ENCODE results near the gene SRC. TPM values are rescaled to one million over a fixed set of nuclear protein-coding genes. Genes with fewer than 3 reads are reported as not detected.

The SRC gene
- total and polyA plus RNA-seq, 2 experiments from 2014 or later, result 26.2 to 34.3 TPM

DNA sequence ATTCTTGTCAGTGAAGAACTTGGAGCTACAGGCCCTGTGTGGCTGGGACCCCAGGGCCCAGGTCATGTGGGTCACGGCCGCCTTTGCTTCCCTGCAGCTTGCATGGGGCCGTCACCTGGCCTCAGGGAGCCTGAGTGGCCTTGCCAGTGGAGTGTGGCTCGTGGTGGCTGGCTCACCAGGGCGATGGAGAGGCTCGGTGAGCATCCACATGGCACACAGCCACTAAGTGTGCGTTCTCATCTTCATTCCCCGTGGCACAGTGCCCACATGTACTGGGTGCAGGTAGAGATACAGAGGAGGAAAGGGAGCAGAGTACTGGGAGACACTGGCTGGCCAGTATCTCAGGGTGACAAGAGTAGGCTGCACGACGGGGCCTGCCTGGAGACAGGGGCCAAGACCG lies 35.0 kb upstream of the SRC start:
- Histone ChIP-seq H3K27ac (no peak overlapping the region), H3K36me3 (peaks cover 3% of the 10 kb centered on the region)
- TF ChIP-seq, protein P1, sequence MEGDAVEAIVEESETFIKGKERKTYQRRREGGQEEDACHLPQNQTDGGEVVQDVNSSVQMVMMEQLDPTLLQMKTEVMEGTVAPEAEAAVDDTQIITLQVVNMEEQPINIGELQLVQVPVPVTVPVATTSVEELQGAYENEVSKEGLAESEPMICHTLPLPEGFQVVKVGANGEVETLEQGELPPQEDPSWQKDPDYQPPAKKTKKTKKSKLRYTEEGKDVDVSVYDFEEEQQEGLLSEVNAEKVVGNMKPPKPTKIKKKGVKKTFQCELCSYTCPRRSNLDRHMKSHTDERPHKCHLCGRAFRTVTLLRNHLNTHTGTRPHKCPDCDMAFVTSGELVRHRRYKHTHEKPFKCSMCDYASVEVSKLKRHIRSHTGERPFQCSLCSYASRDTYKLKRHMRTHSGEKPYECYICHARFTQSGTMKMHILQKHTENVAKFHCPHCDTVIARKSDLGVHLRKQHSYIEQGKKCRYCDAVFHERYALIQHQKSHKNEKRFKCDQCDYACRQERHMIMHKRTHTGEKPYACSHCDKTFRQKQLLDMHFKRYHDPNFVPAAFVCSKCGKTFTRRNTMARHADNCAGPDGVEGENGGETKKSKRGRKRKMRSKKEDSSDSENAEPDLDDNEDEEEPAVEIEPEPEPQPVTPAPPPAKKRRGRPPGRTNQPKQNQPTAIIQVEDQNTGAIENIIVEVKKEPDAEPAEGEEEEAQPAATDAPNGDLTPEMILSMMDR (IDR thresholded peaks at IDR 0.05; ENCODE audit: low read depth, low read length), result no peak

GRCh38 chr20:37311710-37312355 lies 34.1 kb upstream of the SRC start:
- DNase-seq (ENCODE audit: low read depth in 1 of 2, low spot score in 1 of 2), result no peak
- H3K4me3 ChIP-seq, result no peak overlapping the region
- H3K4me1 ChIP-seq (ENCODE audit: low read depth), result peaks cover 52% of the 10 kb centered on the region

More for the DNA sequence above, 35.0 kb upstream of the SRC start:
- no peak overlapping the region for H3K4me3 ChIP-seq
- peaks cover 50% of the 10 kb centered on the region for H3K4me1 ChIP-seq (ENCODE audit: low read depth)
- H3K9me3 ChIP-seq (ENCODE audit: low read depth), result no peaks in the 10 kb centered on the region
- no peaks in the 10 kb centered on the region for H3K27me3 ChIP-seq
- no peak for DNase-seq (ENCODE audit: low read depth in 1 of 2, low spot score in 1 of 2)

DNA sequence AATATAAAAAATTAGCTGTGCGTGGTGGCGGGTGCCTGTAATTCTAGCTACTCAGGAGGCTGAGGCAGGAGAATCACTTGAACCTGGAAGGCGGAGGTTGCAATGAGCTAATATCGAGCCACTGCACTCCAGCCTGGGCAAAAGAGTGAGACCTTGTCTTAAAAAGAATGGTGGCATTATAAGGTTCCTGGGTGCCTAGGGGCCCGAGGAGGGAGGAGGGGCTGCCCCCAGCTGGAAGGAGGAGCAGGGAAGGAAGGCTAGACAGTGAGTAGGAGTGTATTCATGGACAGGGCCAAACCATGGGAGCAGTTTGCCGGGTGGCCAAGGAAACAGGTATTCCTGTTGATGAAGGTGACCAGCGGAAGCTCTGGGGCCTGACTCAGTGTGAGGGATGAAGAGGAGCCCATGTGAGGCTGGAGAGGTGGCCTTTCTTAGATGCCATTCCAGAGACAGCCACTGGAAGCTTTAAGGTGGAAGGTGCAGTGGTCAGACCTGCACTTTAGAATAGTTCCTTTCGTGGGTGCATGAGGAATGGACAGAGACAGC lies 32.3 kb upstream of the SRC start:
- Histone ChIP-seq H3K4me1 (ENCODE audit: low read depth) (peaks cover 47% of the 10 kb centered on the region), H3K4me3 (no peak overlapping the region), H3K27me3 (no peaks in the 10 kb centered on the region), H3K36me3 (peaks cover 2% of the 10 kb centered on the region), H3K9me3 (ENCODE audit: low read depth) (no peaks in the 10 kb centered on the region), H3K27ac (peak overlapping the region; percentile 93)
- DNase-seq (ENCODE audit: low read depth in 1 of 2, low spot score in 1 of 2), result no peak
- TF ChIP-seq, protein P1 (IDR thresholded peaks at IDR 0.05; ENCODE audit: low read depth, low read length), result no peak

More at GRCh38 chr20:37311710-37312355, 34.1 kb upstream of the SRC start:
- Histone ChIP-seq H3K9me3 (ENCODE audit: low read depth) (no peaks in the 10 kb centered on the region), H3K36me3 (peaks cover 3% of the 10 kb centered on the region), H3K27me3 (no peaks in the 10 kb centered on the region), H3K27ac (peak overlapping the region; percentile 28)
- TF ChIP-seq, protein P1 (IDR thresholded peaks at IDR 0.05; ENCODE audit: low read depth, low read length), result no peak

DNA sequence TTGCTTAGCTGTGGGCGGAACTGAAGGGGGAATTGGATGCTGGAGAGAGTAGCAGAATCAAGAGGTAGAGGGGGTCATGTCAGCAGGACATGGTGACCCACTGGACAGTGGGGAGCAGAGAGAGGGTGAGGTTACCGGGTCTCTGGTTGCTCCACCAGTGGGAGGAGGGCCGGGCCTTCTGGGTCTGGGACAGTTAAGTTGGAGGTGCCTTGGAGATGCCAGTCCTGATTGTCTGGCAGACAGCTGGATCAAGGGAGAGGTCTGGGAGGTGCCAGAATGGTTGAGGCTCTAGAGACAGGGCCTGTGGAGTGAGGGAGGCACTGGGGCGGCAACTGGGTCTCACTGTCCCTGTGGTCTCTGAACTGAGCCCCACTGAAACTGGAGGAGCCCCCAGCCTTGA lies 31.8 kb upstream of the SRC start:
- no peaks in the 10 kb centered on the region for H3K9me3 ChIP-seq (ENCODE audit: low read depth)
- TF ChIP-seq, protein P1 (IDR thresholded peaks at IDR 0.05; ENCODE audit: low read depth, low read length), result no peak
- no peak for DNase-seq (ENCODE audit: low read depth in 1 of 2, low spot score in 1 of 2)
- H3K27ac ChIP-seq, result peak overlapping the region; percentile 93
- no peaks in the 10 kb centered on the region for H3K27me3 ChIP-seq
- H3K36me3 ChIP-seq, result no peaks in the 10 kb centered on the region
- H3K4me3 ChIP-seq, result no peak overlapping the region
- peaks cover 47% of the 10 kb centered on the region for H3K4me1 ChIP-seq (ENCODE audit: low read depth)

GRCh38 chr20:37314617-37315016 lies 31.3 kb upstream of the SRC start:
- H3K9me3 ChIP-seq (ENCODE audit: low read depth), result no peaks in the 10 kb centered on the region
- H3K36me3 ChIP-seq, result no peaks in the 10 kb centered on the region
- no peaks in the 10 kb centered on the region for H3K27me3 ChIP-seq
- peak overlapping the region; percentile 93 for H3K27ac ChIP-seq
- no peak overlapping the region for H3K4me3 ChIP-seq
- DNase-seq (ENCODE audit: low read depth in 1 of 2, low spot score in 1 of 2), result peak in 1 of 2 donors; percentile 52
- H3K4me1 ChIP-seq (ENCODE audit: low read depth), result peaks cover 47% of the 10 kb centered on the region
- TF ChIP-seq, protein P1 (IDR thresholded peaks at IDR 0.05; ENCODE audit: low read depth, low read length), result no peak
